Suprapubic skin (tissue), 3 donors: Measurements from ENCODE around the gene SEMA6C.
A peak's percentile ranks its signal among the peaks of the same experiment; 100 is the strongest.

Experiments
- EP300 ChIP-seq: sonication (generic); formaldehyde crosslinking; IDR thresholded peaks from one replicate; pipeline ENCODE4 v1.6.1; 2017; ENCODE audit warnings: antibody characterized with exemption
- POLR2A ChIP-seq, 2 donors: fragments of 450-650 bp; IDR thresholded peaks; one replicate each; pipeline ENCODE4 v1.6.1; 2017; ENCODE audit warnings: antibody characterized with exemption in 2 of 2, mild to moderate bottlenecking in 2 of 2, moderate library complexity in 2 of 2
- TF ChIP-seq, protein P1 (sequence below), 2 donors: fragments of 200-600 bp in 1 of 2; fragments of 450-650 bp in 1 of 2; sonication (generic) in 1 of 2; IDR thresholded peaks; one replicate each; pipeline ENCODE4 v1.5.1; 2016 to 2019; ENCODE audit warnings: antibody characterized with exemption in 2 of 2, mild to moderate bottlenecking in 1 of 2, moderate library complexity in 1 of 2

DNA sequence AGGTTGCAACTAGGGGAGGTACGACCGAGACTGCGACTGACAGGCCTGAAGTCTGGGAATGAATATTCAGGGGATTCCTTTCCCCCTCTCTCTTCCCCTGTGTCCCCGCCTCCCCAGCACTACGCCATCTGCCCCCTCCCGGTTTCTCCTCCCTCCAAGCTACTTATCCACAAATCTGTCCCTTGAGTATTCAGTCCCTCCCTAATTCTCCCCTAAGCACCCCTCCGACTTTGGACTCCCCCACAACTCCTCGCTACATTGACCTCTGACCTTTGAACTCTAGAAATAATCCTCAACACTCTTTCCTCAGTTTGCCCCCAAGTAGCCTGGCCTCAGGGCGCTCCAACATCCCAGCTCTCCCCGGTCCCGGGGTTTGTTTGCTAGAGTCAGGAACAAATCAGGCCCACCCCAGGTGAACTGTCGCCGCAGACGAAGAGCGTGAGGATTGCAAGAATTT is 18.9 kb upstream of the SEMA6C start:
- TF ChIP-seq EP300 (no peak), POLR2A (IDR thresholded peaks at IDR 0.05) (peak in 1 of 2 donors; percentile 23)
- TF ChIP-seq, protein P1, sequence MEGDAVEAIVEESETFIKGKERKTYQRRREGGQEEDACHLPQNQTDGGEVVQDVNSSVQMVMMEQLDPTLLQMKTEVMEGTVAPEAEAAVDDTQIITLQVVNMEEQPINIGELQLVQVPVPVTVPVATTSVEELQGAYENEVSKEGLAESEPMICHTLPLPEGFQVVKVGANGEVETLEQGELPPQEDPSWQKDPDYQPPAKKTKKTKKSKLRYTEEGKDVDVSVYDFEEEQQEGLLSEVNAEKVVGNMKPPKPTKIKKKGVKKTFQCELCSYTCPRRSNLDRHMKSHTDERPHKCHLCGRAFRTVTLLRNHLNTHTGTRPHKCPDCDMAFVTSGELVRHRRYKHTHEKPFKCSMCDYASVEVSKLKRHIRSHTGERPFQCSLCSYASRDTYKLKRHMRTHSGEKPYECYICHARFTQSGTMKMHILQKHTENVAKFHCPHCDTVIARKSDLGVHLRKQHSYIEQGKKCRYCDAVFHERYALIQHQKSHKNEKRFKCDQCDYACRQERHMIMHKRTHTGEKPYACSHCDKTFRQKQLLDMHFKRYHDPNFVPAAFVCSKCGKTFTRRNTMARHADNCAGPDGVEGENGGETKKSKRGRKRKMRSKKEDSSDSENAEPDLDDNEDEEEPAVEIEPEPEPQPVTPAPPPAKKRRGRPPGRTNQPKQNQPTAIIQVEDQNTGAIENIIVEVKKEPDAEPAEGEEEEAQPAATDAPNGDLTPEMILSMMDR (IDR thresholded peaks at IDR 0.05): no peak
